GM20000 (cell line): Measurements from ENCODE around the gene FSTL4.

ENCODE experiments used
- DNase-seq: peaks from one replicate; pipeline ENCODE4 v3.0.0; 2012; ENCODE audit warnings: low spot score
- CTCF ChIP-seq: IDR thresholded peaks from 2 replicates; pipeline ENCODE4 v1.5.1; 2012; ENCODE audit warnings: mild to moderate bottlenecking, control low read depth; ENCODE audit errors: extremely low read depth, missing control alignments

The FSTL4 gene

GRCh38 chr5:133635051-133635450, 22.7 kb upstream of the FSTL4 start:
- no peak for DNase-seq
- TF ChIP-seq CTCF, result no peak

- no peak for TF ChIP-seq CTCF
- DNase-seq, result no peak
Measured at GRCh38 chr5:133627180-133627579, 14.8 kb upstream of the FSTL4 start.

- no peak for DNase-seq
- no peak for TF ChIP-seq CTCF
Measured at GRCh38 chr5:133624316-133624715, 12.0 kb upstream of the FSTL4 start.

GRCh38 chr5:133618141-133618540, 5.8 kb upstream of the FSTL4 start:
- TF ChIP-seq CTCF, result no peak
- DNase-seq, result no peak

- DNase-seq, result no peak
- TF ChIP-seq CTCF, result no peak
Measured at GRCh38 chr5:133613743-133614142, 1.4 kb upstream of the FSTL4 start.

- TF ChIP-seq CTCF, result no peak
- DNase-seq, result no peak
Measured at GRCh38 chr5:133613184-133613583, 843 bp upstream of the FSTL4 start.

GRCh38 chr5:133611357-133612248, 738 bp downstream of the FSTL4 start:
- TF ChIP-seq CTCF, result no peak
- DNase-seq, result peak; percentile 46
